MCF 10A (cell line): ENCODE data around the gene DOC2A. TPM values are rescaled to one million over a fixed set of nuclear protein-coding genes. Genes with fewer than 3 reads are reported as not detected.

ENCODE experiments used
- BruUV-seq: library from RNA; stranded (reverse); fragments of 400-500 nt; replicated peaks from 2 replicates; lab custom pipeline; 2021; lab: Mats Ljungman, UMichigan
- CTCF ChIA-PET: fragments of 300-600 bp; sonication (Branson Sonifier 250); formaldehyde crosslinking; extraction: SDS; loops from one replicate; lab custom pipeline; 2021; ENCODE audit warnings: antibody characterized with exemption, inconsistent platforms; lab: Yijun Ruan, JAX
- POLR2A ChIA-PET: fragments of 300-600, 350-650 bp; sonication (Branson Sonifier 250); formaldehyde crosslinking; extraction: SDS; loops from one replicate; lab custom pipeline; 2020; ENCODE audit warnings: antibody characterized with exemption, inconsistent platforms; lab: Yijun Ruan, JAX
- DNase-seq: peaks from one replicate; pipeline ENCODE4 v3.0.0-alpha.2; 2018; ENCODE audit not compliant: unreplicated experiment
- H3K27ac Mint-ChIP-seq: one replicate; pipeline ENCODE4 v1.8.0; 2022; ENCODE audit warnings: mild to moderate bottlenecking, low read depth, mixed read lengths; ENCODE audit not compliant: unreplicated experiment
- H3K27me3 Mint-ChIP-seq: one replicate; pipeline ENCODE4 v1.8.0; 2022; ENCODE audit warnings: mixed read lengths; ENCODE audit not compliant: insufficient read depth, unreplicated experiment
- H3K36me3 Mint-ChIP-seq: one replicate; pipeline ENCODE4 v1.8.0; 2022; ENCODE audit warnings: mild to moderate bottlenecking, moderate library complexity, mixed read lengths; ENCODE audit not compliant: insufficient read depth, unreplicated experiment
- H3K4me1 Mint-ChIP-seq: one replicate; pipeline ENCODE4 v1.8.0; 2022; ENCODE audit warnings: mixed read lengths; ENCODE audit not compliant: insufficient read depth, unreplicated experiment
- H3K4me3 Mint-ChIP-seq: one replicate; pipeline ENCODE4 v1.8.0; 2022; ENCODE audit warnings: mild to moderate bottlenecking, moderate library complexity, mixed read lengths; ENCODE audit not compliant: unreplicated experiment
- H3K9me3 Mint-ChIP-seq: one replicate; pipeline ENCODE4 v1.8.0; 2022; ENCODE audit warnings: mixed read lengths; ENCODE audit not compliant: unreplicated experiment
- CTCF ChIP-seq: fragments of 200-600 bp; IDR thresholded peaks from one replicate; pipeline ENCODE4 v1.8.0; 2022; ENCODE audit warnings: antibody characterized with exemption, mild to moderate bottlenecking; ENCODE audit not compliant: unreplicated experiment
- intact Hi-C: fragments of 100-400 bp; cut with micrococcal nuclease; formaldehyde crosslinking; loops from 2 replicates; pipeline ENCODE4 v1.14.1; 2022
- total RNA-seq: library from RNA; stranded (reverse); gene quantifications from 2 replicates; pipeline ENCODE4 v1.2.3, GENCODE V29; 2022

Gene DOC2A
- total RNA-seq, 1 experiment from 2014 or later: 1.2 TPM

- Mint-ChIP-seq H3K36me3 (peaks cover 69% of the 10 kb centered on the region), H3K27me3 (no peaks in the 10 kb centered on the region)
These were observed 25.5 kb downstream of the DOC2A start for GRCh38 chr16:29985271-29985811.

GRCh38 chr16:29984764-29985147 lies 26.1 kb downstream of the DOC2A start:
- Mint-ChIP-seq H3K36me3 (peaks cover 69% of the 10 kb centered on the region), H3K4me1 (no peaks in the 10 kb centered on the region), H3K9me3 (no peaks in the 10 kb centered on the region), H3K27me3 (no peaks in the 10 kb centered on the region), H3K27ac (no peak overlapping the region), H3K4me3 (no peak overlapping the region)
- TF ChIP-seq CTCF: no peak
- ChIA-PET CTCF (no interaction called here), POLR2A (interaction anchor here (0.7 to 3.3 kb wide), 2 partner anchors 9 to 10 kb away, joined by 3 to 20 read pairs; partner anchors contain the start of gene TAOK2)
- no peak for DNase-seq
- intact Hi-C loops: no loop called here
- no TSS peak for BruUV-seq

More at GRCh38 chr16:29985271-29985811, 25.5 kb downstream of the DOC2A start:
- TF ChIP-seq CTCF: no peak
- no peaks in the 10 kb centered on the region for H3K4me1 Mint-ChIP-seq
- H3K9me3 Mint-ChIP-seq: no peaks in the 10 kb centered on the region
- DNase-seq: no peak
- no peak overlapping the region for H3K27ac Mint-ChIP-seq
- H3K4me3 Mint-ChIP-seq: no peak overlapping the region
- ChIA-PET CTCF (interaction anchor here (0.8 kb wide), 1 partner anchor 41 kb away, joined by 3 read pairs; no protein-coding TSS in a partner anchor), POLR2A (interaction anchor here (0.6 to 3.3 kb wide), 3 partner anchors 9 to 17 kb away, joined by 3 to 20 read pairs (median 9); partner anchors contain the start of genes HIRIP3 and TAOK2)
- no TSS peak for BruUV-seq
- intact Hi-C loops: no loop called here

GRCh38 chr16:29984137-29984763 lies 26.6 kb downstream of the DOC2A start:
- H3K9me3 Mint-ChIP-seq: no peaks in the 10 kb centered on the region
- no peak overlapping the region for H3K4me3 Mint-ChIP-seq
- intact Hi-C loops: no loop called here
- no peaks in the 10 kb centered on the region for H3K4me1 Mint-ChIP-seq
- no peak overlapping the region for H3K27ac Mint-ChIP-seq
- no peaks in the 10 kb centered on the region for H3K27me3 Mint-ChIP-seq
- BruUV-seq: no TSS peak
- ChIA-PET CTCF (interaction anchor here (0.6 kb wide), 1 partner anchor 9 kb away, joined by 4 read pairs; no protein-coding TSS in a partner anchor), POLR2A (interaction anchor here (0.7 to 3.3 kb wide), 3 partner anchors 9 to 23 kb away, joined by 3 to 20 read pairs (median 4); partner anchors contain the start of gene TAOK2)
- no peak for TF ChIP-seq CTCF
- no peak for DNase-seq
- H3K36me3 Mint-ChIP-seq: peaks cover 71% of the 10 kb centered on the region

- no peaks in the 10 kb centered on the region for H3K4me1 Mint-ChIP-seq
- CTCF ChIA-PET: interaction anchor here (0.5 to 0.6 kb wide), 2 partner anchors 8 to 81 kb away, joined by 3 to 4 read pairs; no protein-coding TSS in a partner anchor
- no peak overlapping the region for H3K27ac Mint-ChIP-seq
- H3K36me3 Mint-ChIP-seq: peaks cover 72% of the 10 kb centered on the region
- no peaks in the 10 kb centered on the region for H3K27me3 Mint-ChIP-seq
- intact Hi-C loops: no loop called here
- POLR2A ChIA-PET: interaction anchor here (1.0 to 3.3 kb wide), 2 partner anchors 9 to 23 kb away, joined by 4 to 20 read pairs; partner anchors contain the start of gene TAOK2
- TF ChIP-seq CTCF: no peak
- no peaks in the 10 kb centered on the region for H3K9me3 Mint-ChIP-seq
- no peak for DNase-seq
- H3K4me3 Mint-ChIP-seq: no peak overlapping the region
- BruUV-seq: no TSS peak
These were observed 27.2 kb downstream of the DOC2A start for GRCh38 chr16:29983420-29984136.
